Endodermal cell (in vitro differentiated cells): ENCODE measurements around the gene BIRC5. TPM values are rescaled to one million over a fixed set of nuclear protein-coding genes. Genes with fewer than 3 reads are reported as not detected.

Experiments used
- DNase-seq: peaks from one replicate; pipeline ENCODE4 v3.0.0-alpha.2; 2017
- H3K27ac ChIP-seq: 2 replicates; pipeline ENCODE4 v1.5.1; 2013; ENCODE audit warnings: mild to moderate bottlenecking, low read depth, low read length, moderate library complexity
- H3K27me3 ChIP-seq: 2 replicates; pipeline ENCODE4 v1.6.1; 2013; ENCODE audit warnings: mild to moderate bottlenecking, low read length, moderate library complexity; ENCODE audit not compliant: insufficient read depth, control insufficient read depth, poor library complexity, severe bottlenecking
- H3K36me3 ChIP-seq: 2 replicates; pipeline ENCODE4 v1.7.0; 2013; ENCODE audit warnings: mild to moderate bottlenecking, low read length, moderate library complexity; ENCODE audit not compliant: control insufficient read depth, insufficient read depth
- H3K4me1 ChIP-seq: one replicate; pipeline ENCODE4 v1.7.0; 2013; ENCODE audit warnings: low read length; ENCODE audit not compliant: control insufficient read depth, insufficient read depth
- H3K4me3 ChIP-seq: 2 replicates; pipeline ENCODE4 v1.5.1; 2013; ENCODE audit warnings: mild to moderate bottlenecking, low read length, moderate library complexity
- H3K9ac ChIP-seq: 2 replicates; pipeline ENCODE4 v1.6.1; 2013; ENCODE audit warnings: mild to moderate bottlenecking, low read length, moderate library complexity; ENCODE audit not compliant: poor library complexity, severe bottlenecking; ENCODE audit errors: extremely low read depth
- H3K9me3 ChIP-seq: 2 replicates; pipeline ENCODE4 v1.6.1; 2013; ENCODE audit warnings: mild to moderate bottlenecking, low read length, moderate library complexity; ENCODE audit not compliant: control insufficient read depth
- H3K27ac Mint-ChIP-seq: 2 replicates; pipeline ENCODE4 v1.8.0; 2020; ENCODE audit warnings: mixed read lengths
- H3K27me3 Mint-ChIP-seq: 2 replicates; pipeline ENCODE4 v1.8.0; 2021; ENCODE audit warnings: mild to moderate bottlenecking, mixed read lengths; ENCODE audit not compliant: insufficient read depth
- H3K36me3 Mint-ChIP-seq: 2 replicates; pipeline ENCODE4 v1.8.0; 2020; ENCODE audit warnings: low read depth, mixed read lengths
- H3K4me1 Mint-ChIP-seq: 2 replicates; pipeline ENCODE4 v1.8.0; 2020; ENCODE audit warnings: mixed read lengths
- H3K4me3 Mint-ChIP-seq: 2 replicates; pipeline ENCODE4 v1.8.0; 2020; ENCODE audit warnings: mild to moderate bottlenecking, moderate library complexity, mixed read lengths
- H3K9me3 Mint-ChIP-seq: 2 replicates; pipeline ENCODE4 v1.8.0; 2020; ENCODE audit warnings: mild to moderate bottlenecking, mixed read lengths
- CTCF ChIP-seq: fragments of 200-600 bp; sonication (generic); conservative IDR thresholded peaks from 2 replicates; pipeline ENCODE4 v1.5.0; 2021; ENCODE audit warnings: antibody characterized with exemption, mild to moderate bottlenecking
- WGBS, 2 experiments: methylation state at CpG; one replicate each; pipeline versions ENCODE4 v1.1.5 to v1.1.7; 2013; ENCODE audit warnings: missing lambda C conversion rate in 2 of 2, mixed read lengths in 1 of 2; ENCODE audit not compliant: insufficient coverage in 1 of 2, insufficient read length in 1 of 2; 5-methylcytosine and 5-hydroxymethylcytosine counted together
- total RNA-seq, 2 donors: library from RNA; stranded (reverse); fragmentation: NEBNext Ultra II Directional in 1 of 2; extraction: Animal tissue kit (Norgen Biotek cat#: 25700) in 1 of 2; gene quantifications; 2 replicates in 1 of 2; 3 replicates in 1 of 2; pipeline ENCODE4 v1.2.1, GENCODE V29; 2021

BIRC5 gene
- total RNA-seq, 2 donors from 2014 or later, result 59.7 to 89.6 TPM

DNA sequence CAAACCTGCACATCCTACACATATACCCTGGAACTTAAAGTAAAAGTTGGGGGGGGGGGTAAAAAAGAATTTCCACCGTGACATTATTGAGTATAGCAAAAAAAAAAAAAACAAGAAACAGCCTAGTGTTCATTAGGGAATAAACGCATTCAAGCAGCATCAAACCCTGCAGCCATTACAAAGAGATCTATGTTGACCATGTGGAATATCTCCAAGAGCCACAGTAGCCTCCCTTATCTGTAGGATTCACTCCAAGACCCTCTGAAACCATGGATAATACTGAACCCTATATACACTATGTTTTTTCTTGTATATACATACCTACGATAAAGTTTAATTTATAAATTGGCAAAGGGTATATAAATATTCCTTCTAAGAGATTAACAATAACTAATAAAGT lies 5.6 kb upstream of the BIRC5 start:
- H3K9me3 Mint-ChIP-seq, result no peaks in the 10 kb centered on the region
- Histone ChIP-seq H3K36me3 (peaks cover 3% of the 10 kb centered on the region), H3K9ac (no peak overlapping the region), H3K4me3 (no peak overlapping the region), H3K27ac (no peak overlapping the region), H3K4me1 (no peaks in the 10 kb centered on the region), H3K27me3 (no peaks in the 10 kb centered on the region), H3K9me3 (no peaks in the 10 kb centered on the region)
- peaks cover 14% of the 10 kb centered on the region for H3K36me3 Mint-ChIP-seq
- no peak overlapping the region for H3K4me3 Mint-ChIP-seq
- H3K27ac Mint-ChIP-seq, result no peak overlapping the region
- peaks cover 2% of the 10 kb centered on the region for H3K27me3 Mint-ChIP-seq
- H3K4me1 Mint-ChIP-seq, result no peaks in the 10 kb centered on the region
- no peak for DNase-seq
- WGBS, 2 experiments, result 80 to 100% methylated on average over 1 to 2 of the region's 3 CpGs
- no peak for TF ChIP-seq CTCF

- no peaks in the 10 kb centered on the region for H3K27me3 ChIP-seq
- Mint-ChIP-seq H3K4me3 (no peak overlapping the region), H3K9me3 (no peaks in the 10 kb centered on the region), H3K4me1 (peaks cover 5% of the 10 kb centered on the region), H3K27me3 (peaks cover 6% of the 10 kb centered on the region), H3K27ac (no peak overlapping the region), H3K36me3 (no peaks in the 10 kb centered on the region)
- WGBS, 2 experiments, result 89 to 92% methylated on average over 8 to 10 of the region's 10 CpGs
- no peaks in the 10 kb centered on the region for H3K9me3 ChIP-seq
- H3K27ac ChIP-seq, result no peak overlapping the region
- no peaks in the 10 kb centered on the region for H3K36me3 ChIP-seq
- no peak for TF ChIP-seq CTCF
- no peak overlapping the region for H3K4me3 ChIP-seq
- no peak overlapping the region for H3K9ac ChIP-seq
- H3K4me1 ChIP-seq, result no peaks in the 10 kb centered on the region
- DNase-seq, result no peak
Observed at GRCh38 chr17:78210111-78210510, 3.9 kb upstream of the BIRC5 start.

DNA sequence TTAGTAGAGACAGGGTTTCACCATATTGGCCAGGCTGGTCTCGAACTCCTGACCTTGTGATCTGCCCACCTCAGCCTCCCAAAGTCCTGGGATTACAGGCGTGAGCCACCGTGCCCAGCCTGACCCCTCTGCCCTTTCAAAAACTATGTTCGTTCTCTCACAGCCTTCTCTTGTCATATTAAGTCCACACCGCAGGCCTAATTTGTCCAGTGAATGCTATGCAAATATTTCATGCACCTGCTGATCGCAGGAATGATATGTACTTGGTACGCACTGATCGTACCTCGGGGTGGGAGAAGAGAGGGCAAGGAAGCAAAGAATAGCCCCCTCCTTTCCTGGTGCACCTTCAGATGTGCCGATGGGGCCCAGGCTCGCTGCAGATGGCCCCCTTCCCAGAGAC lies 3.0 kb upstream of the BIRC5 start:
- H3K36me3 ChIP-seq, result peaks cover under 1% of the 10 kb centered on the region
- H3K27ac ChIP-seq, result no peak overlapping the region
- H3K9me3 Mint-ChIP-seq, result no peaks in the 10 kb centered on the region
- peaks cover 10% of the 10 kb centered on the region for H3K4me1 Mint-ChIP-seq
- no peak overlapping the region for H3K9ac ChIP-seq
- no peak for DNase-seq
- H3K27me3 Mint-ChIP-seq, result peaks cover 6% of the 10 kb centered on the region
- H3K4me1 ChIP-seq, result no peaks in the 10 kb centered on the region
- no peak for TF ChIP-seq CTCF
- H3K9me3 ChIP-seq, result no peaks in the 10 kb centered on the region
- H3K27me3 ChIP-seq, result no peaks in the 10 kb centered on the region
- H3K36me3 Mint-ChIP-seq, result peaks cover 3% of the 10 kb centered on the region
- no peak overlapping the region for H3K27ac Mint-ChIP-seq
- H3K4me3 ChIP-seq, result no peak overlapping the region
- no peak overlapping the region for H3K4me3 Mint-ChIP-seq
- 88 to 98% methylated on average over 7 to 11 of the region's 11 CpGs for WGBS, 2 experiments
